ENCODE results near the gene NPNT.

GRCh38 chr4:105934386-105934785 is 39.1 kb downstream of the NPNT start:
- no peak for TF ChIP-seq EP300 (IDR thresholded peaks at IDR 0.05)
- no peak for TF ChIP-seq CTCF (IDR thresholded peaks at IDR 0.05)
- no peak for TF ChIP-seq POLR2A (IDR thresholded peaks at IDR 0.05)
